CD4-positive, CD25-positive, alpha-beta regulatory T cell (primary cell): Measurements from ENCODE around the gene TFG. TPM values are rescaled to one million over a fixed set of nuclear protein-coding genes. Genes with fewer than 3 reads are reported as not detected.

Experiments used
- ATAC-seq, 2 donors: fragments of 150-1000 bp; cut with Tn5 transposase; one replicate each; pipeline ENCODE4 v1.10.0; 2021; ENCODE audit warnings: low read depth in 2 of 2, moderate number of reproducible peaks in 2 of 2, moderate library complexity in 1 of 2
- DNase-seq, 3 donors: peaks; one replicate each; pipeline versions ENCODE4 v3.0.0 to v3.0.0-alpha.2; 2012 to 2022; ENCODE audit warnings: mixed read lengths in 1 of 3
- H3K27ac ChIP-seq: one replicate; pipeline ENCODE4 v1.7.0; 2013; ENCODE audit warnings: mild to moderate bottlenecking, low read length; ENCODE audit not compliant: insufficient read depth, poor library complexity, severe bottlenecking
- H3K27me3 ChIP-seq: one replicate; pipeline ENCODE4 v1.7.0; 2013; ENCODE audit warnings: low read length; ENCODE audit not compliant: control insufficient read depth, insufficient read depth
- H3K36me3 ChIP-seq: one replicate; pipeline ENCODE4 v1.7.0; 2013; ENCODE audit warnings: mild to moderate bottlenecking, low read length, moderate library complexity; ENCODE audit not compliant: control insufficient read depth, insufficient read depth
- H3K4me1 ChIP-seq: 2 replicates; pipeline ENCODE4 v1.7.0; 2013; ENCODE audit warnings: mild to moderate bottlenecking, low read length; ENCODE audit not compliant: insufficient read depth, control insufficient read depth, poor library complexity, severe bottlenecking
- H3K4me3 ChIP-seq: one replicate; pipeline ENCODE4 v1.7.0; 2013; ENCODE audit warnings: low read depth, mild to moderate bottlenecking, low read length, moderate library complexity
- H3K9me3 ChIP-seq, 2 experiments: 1 replicate in 1 of 2; 2 replicates in 1 of 2; pipeline ENCODE4 v1.7.0; 2013; ENCODE audit warnings: low read length in 2 of 2, mild to moderate bottlenecking in 1 of 2, moderate library complexity in 1 of 2; ENCODE audit not compliant: control insufficient read depth in 2 of 2
- H3K27ac Mint-ChIP-seq, 3 donors: one replicate each; pipeline ENCODE4 v1.8.0; 2020 to 2022; ENCODE audit warnings: mild to moderate bottlenecking in 3 of 3, mixed read lengths in 3 of 3, moderate library complexity in 2 of 3
- H3K27me3 Mint-ChIP-seq: one replicate; pipeline ENCODE4 v1.8.0; 2022; ENCODE audit warnings: mild to moderate bottlenecking, mixed read lengths
- H3K36me3 Mint-ChIP-seq: one replicate; pipeline ENCODE4 v1.8.0; 2020; ENCODE audit warnings: mixed read lengths
- H3K4me1 Mint-ChIP-seq, 4 donors: one replicate each; pipeline ENCODE4 v1.8.0; 2020 to 2022; ENCODE audit warnings: mixed read lengths in 4 of 4, mild to moderate bottlenecking in 1 of 4
- H3K4me3 Mint-ChIP-seq, 4 donors: one replicate each; pipeline ENCODE4 v1.8.0; 2020 to 2022; ENCODE audit warnings: mild to moderate bottlenecking in 4 of 4, mixed read lengths in 4 of 4, moderate library complexity in 3 of 4
- H3K9me3 Mint-ChIP-seq, 7 donors: one replicate each; pipeline ENCODE4 v1.8.0; 2020 to 2022; ENCODE audit warnings: mixed read lengths in 7 of 7, mild to moderate bottlenecking in 3 of 7, moderate library complexity in 2 of 7
- polyA plus RNA-seq, 4 donors: library from polyadenylated mRNA; unstranded; fragments of 300-500 nt; fragmentation: Illumina TruSeq; gene quantifications; one replicate each; pipeline ENCODE4 v1.2.3, GENCODE V29; 2021
- total RNA-seq: library from RNA; stranded (reverse); gene quantifications from one replicate; pipeline ENCODE4 v1.2.3, GENCODE V29; 2022

The TFG gene
- total and polyA plus RNA-seq, 5 donors from 2014 or later = 46.9 to 56.3 (median 47.1) TPM

DNA sequence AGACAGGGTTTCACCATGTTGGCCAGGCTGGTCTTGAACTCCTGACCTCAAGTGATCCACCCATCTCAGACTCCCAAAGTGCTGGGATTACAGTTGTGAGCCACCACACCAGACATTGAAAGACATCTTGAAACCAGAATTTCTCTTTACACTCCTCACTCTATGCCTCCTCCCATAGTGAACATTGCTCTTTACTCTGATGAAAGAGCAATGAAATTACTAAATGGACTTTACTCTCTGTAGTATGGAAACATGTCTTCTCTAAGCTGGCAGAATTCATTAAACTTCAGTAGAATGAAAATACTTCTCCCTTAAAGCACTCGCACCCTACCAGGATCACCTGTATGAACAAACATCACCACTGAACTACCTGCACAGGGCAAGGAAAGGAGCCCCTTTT is 27.8 kb upstream of the TFG start:
- DNase-seq = no peak
- no peaks in the 10 kb centered on the region for H3K36me3 ChIP-seq
- H3K9me3 Mint-ChIP-seq = peaks cover 0 to 8% (median 0%) of the 10 kb centered on the region in 7 donors
- H3K4me3 ChIP-seq = no peak overlapping the region
- H3K27me3 ChIP-seq = no peaks in the 10 kb centered on the region
- H3K27me3 Mint-ChIP-seq = peaks cover 34% of the 10 kb centered on the region
- H3K27ac Mint-ChIP-seq = no peak overlapping the region
- no peak overlapping the region for H3K4me3 Mint-ChIP-seq
- H3K4me1 Mint-ChIP-seq = no peaks in the 10 kb centered on the region
- H3K4me1 ChIP-seq = no peaks in the 10 kb centered on the region
- no peaks in the 10 kb centered on the region for H3K9me3 ChIP-seq
- ATAC-seq = no peak
- no peak overlapping the region for H3K27ac ChIP-seq
- H3K36me3 Mint-ChIP-seq = no peaks in the 10 kb centered on the region

DNA sequence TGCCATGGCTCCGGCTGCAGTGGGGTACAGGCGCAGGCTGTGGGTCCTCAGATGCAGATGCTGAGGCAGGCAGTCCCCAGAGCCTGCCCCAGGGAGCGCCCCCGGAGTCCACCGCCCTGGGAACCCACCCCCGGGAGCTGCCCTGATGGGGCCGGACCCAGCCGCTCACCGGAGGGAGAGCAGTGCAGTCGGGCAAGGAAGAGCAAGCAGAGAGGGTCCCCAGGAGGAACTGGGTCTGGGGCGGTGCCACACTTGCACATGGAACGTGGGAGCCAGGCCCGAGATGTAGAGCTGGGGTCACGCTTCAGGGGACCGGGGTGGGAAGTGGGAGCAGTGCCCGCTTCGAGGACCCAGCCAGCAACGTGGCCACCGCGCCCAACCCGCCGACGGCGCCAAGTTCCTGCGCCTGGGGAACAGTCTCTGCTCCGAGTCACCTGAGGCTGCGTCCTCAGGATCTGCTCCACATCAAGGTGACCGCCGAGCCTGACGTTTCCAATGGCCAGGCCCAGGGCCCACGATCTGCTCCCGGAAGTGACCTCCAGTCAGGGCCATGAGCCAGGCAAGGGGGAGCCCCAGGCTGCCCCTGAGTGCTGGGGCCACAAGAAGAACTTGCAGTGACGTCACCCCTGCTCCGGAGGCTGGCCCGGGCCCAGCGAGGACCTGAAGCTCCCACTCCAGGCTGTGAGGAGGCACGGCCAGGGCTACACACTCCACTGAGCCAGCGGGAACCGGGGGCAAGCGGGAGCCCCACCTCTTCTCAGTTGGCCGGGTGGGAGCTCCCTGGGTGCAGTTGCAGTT is 27.0 kb upstream of the TFG start:
- H3K9me3 ChIP-seq = no peaks in the 10 kb centered on the region
- ATAC-seq (no peak), DNase-seq (no peak)
- no peaks in the 10 kb centered on the region for H3K36me3 ChIP-seq
- no peak overlapping the region for H3K27ac ChIP-seq
- Mint-ChIP-seq H3K36me3 (no peaks in the 10 kb centered on the region), H3K27ac (no peak overlapping the region), H3K27me3 (peaks cover 27% of the 10 kb centered on the region), H3K9me3 (peaks cover 0 to 8% (median 0%) of the 10 kb centered on the region in 7 donors), H3K4me3 (no peak overlapping the region), H3K4me1 (no peaks in the 10 kb centered on the region)
- H3K27me3 ChIP-seq = no peaks in the 10 kb centered on the region
- no peaks in the 10 kb centered on the region for H3K4me1 ChIP-seq
- no peak overlapping the region for H3K4me3 ChIP-seq

DNA sequence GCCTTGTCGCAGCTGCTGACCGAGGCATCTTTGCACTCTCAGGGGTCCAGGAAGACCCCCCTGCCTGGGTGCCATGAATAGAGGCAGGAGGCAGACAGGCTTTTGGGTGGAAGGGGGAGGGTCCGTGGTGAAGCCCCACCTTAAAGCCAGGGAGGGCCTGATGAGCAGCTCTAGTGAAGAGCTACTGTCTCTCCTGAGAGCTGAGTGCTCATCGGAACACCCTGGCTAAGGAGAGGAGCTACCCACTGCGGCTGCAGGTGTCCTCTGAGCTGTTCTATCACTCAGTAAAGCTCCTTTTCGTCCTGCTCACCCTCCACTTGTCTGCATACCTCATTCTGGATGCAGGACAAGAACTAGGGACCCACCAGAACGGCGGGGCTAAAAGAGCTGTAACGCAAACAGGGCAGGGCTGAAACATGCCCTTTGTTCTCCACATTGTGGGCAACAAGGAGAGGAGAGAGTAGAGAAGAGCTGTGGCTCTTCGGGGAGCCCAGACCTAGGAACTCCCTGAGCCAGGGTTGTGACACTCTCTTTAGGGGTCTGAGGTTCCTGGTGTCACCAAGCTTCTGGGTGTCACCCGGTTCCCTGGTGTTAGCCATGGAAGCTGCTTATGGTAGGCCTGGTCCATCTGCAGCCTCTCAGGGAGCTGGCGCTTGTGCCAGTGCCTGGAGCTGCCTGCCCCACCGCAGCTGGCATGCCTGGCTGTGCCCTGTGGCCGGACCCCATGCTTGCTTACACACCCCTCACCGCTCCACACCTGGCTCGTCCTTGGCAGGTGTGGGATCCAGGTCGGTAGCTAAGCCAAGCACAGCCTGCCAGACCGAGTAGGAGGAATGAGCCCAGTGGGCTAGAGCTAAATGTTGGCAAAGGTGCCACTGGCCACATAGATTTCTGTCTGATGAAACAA is 26.2 kb upstream of the TFG start:
- H3K4me1 Mint-ChIP-seq = no peaks in the 10 kb centered on the region
- no peaks in the 10 kb centered on the region for H3K4me1 ChIP-seq
- H3K9me3 Mint-ChIP-seq = peaks cover 0 to 8% (median 0%) of the 10 kb centered on the region in 7 donors
- H3K27me3 Mint-ChIP-seq = peaks cover 20% of the 10 kb centered on the region
- no peaks in the 10 kb centered on the region for H3K27me3 ChIP-seq
- H3K36me3 Mint-ChIP-seq = no peaks in the 10 kb centered on the region
- no peak overlapping the region for H3K4me3 Mint-ChIP-seq
- ATAC-seq (no peak), DNase-seq (no peak)
- no peaks in the 10 kb centered on the region for H3K36me3 ChIP-seq
- no peak overlapping the region for H3K27ac ChIP-seq
- H3K27ac Mint-ChIP-seq = no peak overlapping the region
- H3K4me3 ChIP-seq = no peak overlapping the region
- no peaks in the 10 kb centered on the region for H3K9me3 ChIP-seq

DNA sequence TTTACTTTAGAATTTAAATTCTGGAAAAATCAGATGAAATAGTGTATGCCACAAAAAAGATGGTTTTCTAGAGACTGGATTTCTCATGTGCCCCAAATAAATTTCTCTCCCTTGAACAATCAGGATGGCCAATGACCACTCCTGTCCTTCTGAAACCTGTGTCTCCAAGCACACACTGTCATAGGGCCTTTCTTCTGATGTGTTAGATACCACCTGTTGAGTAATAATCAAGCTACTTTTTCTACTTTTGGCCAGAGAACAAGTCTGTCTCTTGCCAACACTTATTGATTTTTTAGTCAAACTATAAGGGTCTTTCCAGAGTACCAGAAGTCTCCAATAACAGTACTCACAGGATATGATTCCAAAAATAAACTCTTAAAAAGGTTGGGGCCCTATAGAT is 16.1 kb upstream of the TFG start:
- Histone ChIP-seq H3K36me3 (no peaks in the 10 kb centered on the region), H3K27ac (no peak overlapping the region), H3K27me3 (peaks cover 14% of the 10 kb centered on the region), H3K4me3 (no peak overlapping the region), H3K4me1 (no peaks in the 10 kb centered on the region), H3K9me3 (no peaks in the 10 kb centered on the region)
- DNase-seq = no peak
- Mint-ChIP-seq H3K36me3 (no peaks in the 10 kb centered on the region), H3K27ac (no peak overlapping the region), H3K9me3 (peaks cover 0 to 3% (median 0%) of the 10 kb centered on the region in 7 donors), H3K27me3 (peaks cover 25% of the 10 kb centered on the region), H3K4me1 (no peaks in the 10 kb centered on the region), H3K4me3 (no peak overlapping the region)
- no peak for ATAC-seq

DNA sequence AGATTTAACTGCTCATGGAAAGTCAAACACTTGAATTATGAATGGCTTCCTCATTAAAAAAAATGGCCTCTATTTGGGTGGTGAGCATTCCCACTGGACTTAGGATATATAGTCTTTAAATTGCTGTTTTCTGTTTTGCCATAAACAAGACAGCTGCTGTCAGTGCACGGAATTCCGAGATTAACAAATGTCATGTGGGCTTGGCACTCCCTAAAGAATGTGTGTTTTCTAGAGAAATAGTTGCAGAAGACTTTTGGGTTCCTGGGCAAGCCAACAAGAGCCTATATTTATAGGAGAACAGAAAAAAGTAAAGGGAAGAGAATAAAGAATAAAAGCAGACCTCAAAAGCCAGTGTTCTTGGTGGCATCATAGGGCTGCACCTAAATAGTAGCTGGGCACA is 13.6 kb upstream of the TFG start:
- H3K4me1 ChIP-seq = no peaks in the 10 kb centered on the region
- no peak overlapping the region for H3K27ac Mint-ChIP-seq
- no peaks in the 10 kb centered on the region for H3K9me3 ChIP-seq
- H3K36me3 Mint-ChIP-seq = no peaks in the 10 kb centered on the region
- H3K27me3 ChIP-seq = peaks cover 14% of the 10 kb centered on the region
- DNase-seq (no peak), ATAC-seq (no peak)
- peaks cover 43% of the 10 kb centered on the region for H3K27me3 Mint-ChIP-seq
- no peak overlapping the region for H3K27ac ChIP-seq
- no peaks in the 10 kb centered on the region for H3K36me3 ChIP-seq
- peaks cover 0 to 1% (median 0%) of the 10 kb centered on the region in 7 donors for H3K9me3 Mint-ChIP-seq
- no peak overlapping the region for H3K4me3 Mint-ChIP-seq
- H3K4me1 Mint-ChIP-seq = no peaks in the 10 kb centered on the region
- no peak overlapping the region for H3K4me3 ChIP-seq

DNA sequence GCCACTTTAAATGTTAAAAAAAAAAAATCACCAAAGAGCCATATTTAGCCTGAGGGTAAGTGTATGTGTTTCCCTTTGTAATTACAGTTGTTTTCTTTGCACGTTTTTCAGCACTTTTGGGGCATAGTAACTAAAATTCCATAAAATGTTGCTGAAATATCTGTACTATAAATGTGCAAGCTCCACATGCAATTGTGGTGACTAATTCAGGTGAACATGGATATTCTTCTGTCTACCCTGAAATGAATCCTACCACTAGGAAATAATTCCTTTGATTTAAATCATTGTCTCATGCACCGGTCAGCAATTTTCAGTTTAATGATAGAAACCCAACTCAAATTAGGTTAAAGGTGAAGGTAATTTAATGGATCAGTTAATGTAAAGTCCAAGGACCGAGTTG is 13.1 kb upstream of the TFG start:
- H3K9me3 ChIP-seq = no peaks in the 10 kb centered on the region

DNA sequence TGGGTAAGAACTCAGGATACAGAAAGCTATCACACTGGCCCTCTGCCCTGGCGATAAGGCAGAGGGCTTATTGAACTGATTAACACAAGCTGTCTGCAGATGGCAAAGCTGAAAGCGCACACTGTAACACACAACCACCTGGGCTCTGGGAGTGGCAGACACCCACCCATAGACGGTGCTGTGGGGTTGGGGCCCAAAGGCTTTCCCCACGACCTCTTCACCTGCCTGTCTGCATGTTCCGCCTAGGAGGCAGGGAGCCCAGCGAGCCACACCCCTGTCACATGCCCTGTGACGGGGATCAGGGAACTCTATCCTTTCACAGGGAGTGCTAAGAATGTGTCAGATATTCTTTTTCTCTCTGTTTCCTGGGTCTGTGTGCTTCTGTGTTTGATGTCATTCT is 12.1 kb upstream of the TFG start:
- no peaks in the 10 kb centered on the region for H3K9me3 ChIP-seq
- peaks cover 55% of the 10 kb centered on the region for H3K27me3 Mint-ChIP-seq
- H3K36me3 Mint-ChIP-seq = no peaks in the 10 kb centered on the region
- peaks cover 0 to 1% (median 0%) of the 10 kb centered on the region in 7 donors for H3K9me3 Mint-ChIP-seq
- no peaks in the 10 kb centered on the region for H3K4me1 Mint-ChIP-seq
- H3K27ac ChIP-seq = no peak overlapping the region
- H3K4me3 ChIP-seq = no peak overlapping the region
- peaks cover 16% of the 10 kb centered on the region for H3K27me3 ChIP-seq
- H3K36me3 ChIP-seq = no peaks in the 10 kb centered on the region
- H3K4me1 ChIP-seq = no peaks in the 10 kb centered on the region
- ATAC-seq = no peak
- no peak for DNase-seq
- no peak overlapping the region for H3K4me3 Mint-ChIP-seq
- no peak overlapping the region for H3K27ac Mint-ChIP-seq

More for the DNA sequence above, 13.1 kb upstream of the TFG start:
- no peaks in the 10 kb centered on the region for H3K36me3 ChIP-seq
- peaks cover 0 to 1% (median 0%) of the 10 kb centered on the region in 7 donors for H3K9me3 Mint-ChIP-seq
- H3K27ac Mint-ChIP-seq = no peak overlapping the region
- peaks cover 47% of the 10 kb centered on the region for H3K27me3 Mint-ChIP-seq
- H3K4me3 ChIP-seq = no peak overlapping the region
- H3K4me1 ChIP-seq = no peaks in the 10 kb centered on the region
- DNase-seq (no peak), ATAC-seq (no peak)
- peaks cover 14% of the 10 kb centered on the region for H3K27me3 ChIP-seq
- no peak overlapping the region for H3K27ac ChIP-seq
- H3K36me3 Mint-ChIP-seq = no peaks in the 10 kb centered on the region
- H3K4me3 Mint-ChIP-seq = no peak overlapping the region
- H3K4me1 Mint-ChIP-seq = no peaks in the 10 kb centered on the region
